ENCODE results near the gene DNAAF1.

The DNAAF1 gene

DNA sequence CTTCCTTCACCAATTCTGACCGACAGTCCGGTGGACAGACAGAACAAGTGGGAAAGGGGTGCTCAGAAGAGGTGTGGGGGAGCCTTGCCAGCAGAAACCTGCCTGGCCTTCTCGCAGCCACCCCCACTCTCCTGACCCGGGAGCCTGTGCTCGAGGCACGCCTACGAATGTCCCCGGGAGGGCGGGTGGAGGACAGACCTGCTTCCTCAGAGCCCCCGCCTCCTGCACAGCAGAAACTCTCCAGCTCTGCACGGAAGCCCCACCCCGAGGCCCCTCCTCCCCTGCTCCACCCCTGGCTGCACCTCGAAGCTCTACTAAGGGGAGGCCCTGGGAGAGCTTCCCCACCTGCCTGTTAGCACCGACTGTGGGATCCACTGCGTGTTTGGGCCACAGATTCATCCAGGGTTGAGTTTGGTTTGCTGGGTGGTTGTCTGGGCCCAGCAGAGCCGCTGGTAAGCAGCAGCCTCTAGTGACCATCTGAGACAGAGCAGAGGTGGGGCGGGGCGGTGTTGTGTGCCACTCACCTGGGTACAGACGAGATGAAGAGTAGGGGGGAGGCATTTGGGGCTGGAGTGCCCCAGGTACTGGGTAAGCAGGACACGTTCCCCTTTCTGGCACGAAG is 35.5 kb downstream of the DNAAF1 start:
- Histone ChIP-seq H4K20me1 (ENCODE audit: insufficient read depth, low read length) (no peaks in the 10 kb centered on the region), H3K27me3 (ENCODE audit: low read depth, low read length) (no peaks in the 10 kb centered on the region), H3K36me3 (replicated peaks; ENCODE audit: low read depth, low read length) (peaks cover 16% of the 10 kb centered on the region), H3K9me3 (ENCODE audit: insufficient read depth, low read length) (no peaks in the 10 kb centered on the region), H3K79me2 (ENCODE audit: low read length) (peaks cover 13% of the 10 kb centered on the region), H2AFZ (ENCODE audit: low read depth, low read length) (no peak overlapping the region), H3K4me3 (ENCODE audit: low read length) (no peak overlapping the region), H3K4me1 (ENCODE audit: low read length) (no peaks in the 10 kb centered on the region), H3K4me2 (ENCODE audit: low read length) (no peak overlapping the region), H3K9ac (ENCODE audit: low read length) (no peak overlapping the region), H3K27ac (ENCODE audit: low read length) (no peak overlapping the region)
- TF ChIP-seq, protein P1, sequence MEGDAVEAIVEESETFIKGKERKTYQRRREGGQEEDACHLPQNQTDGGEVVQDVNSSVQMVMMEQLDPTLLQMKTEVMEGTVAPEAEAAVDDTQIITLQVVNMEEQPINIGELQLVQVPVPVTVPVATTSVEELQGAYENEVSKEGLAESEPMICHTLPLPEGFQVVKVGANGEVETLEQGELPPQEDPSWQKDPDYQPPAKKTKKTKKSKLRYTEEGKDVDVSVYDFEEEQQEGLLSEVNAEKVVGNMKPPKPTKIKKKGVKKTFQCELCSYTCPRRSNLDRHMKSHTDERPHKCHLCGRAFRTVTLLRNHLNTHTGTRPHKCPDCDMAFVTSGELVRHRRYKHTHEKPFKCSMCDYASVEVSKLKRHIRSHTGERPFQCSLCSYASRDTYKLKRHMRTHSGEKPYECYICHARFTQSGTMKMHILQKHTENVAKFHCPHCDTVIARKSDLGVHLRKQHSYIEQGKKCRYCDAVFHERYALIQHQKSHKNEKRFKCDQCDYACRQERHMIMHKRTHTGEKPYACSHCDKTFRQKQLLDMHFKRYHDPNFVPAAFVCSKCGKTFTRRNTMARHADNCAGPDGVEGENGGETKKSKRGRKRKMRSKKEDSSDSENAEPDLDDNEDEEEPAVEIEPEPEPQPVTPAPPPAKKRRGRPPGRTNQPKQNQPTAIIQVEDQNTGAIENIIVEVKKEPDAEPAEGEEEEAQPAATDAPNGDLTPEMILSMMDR (IDR thresholded peaks at IDR 0.05; ENCODE audit: low read depth, low read length), result no peak
- TF ChIP-seq EZH2phosphoT487 (IDR thresholded peaks at IDR 0.05; ENCODE audit: low read depth), result no peak

DNA sequence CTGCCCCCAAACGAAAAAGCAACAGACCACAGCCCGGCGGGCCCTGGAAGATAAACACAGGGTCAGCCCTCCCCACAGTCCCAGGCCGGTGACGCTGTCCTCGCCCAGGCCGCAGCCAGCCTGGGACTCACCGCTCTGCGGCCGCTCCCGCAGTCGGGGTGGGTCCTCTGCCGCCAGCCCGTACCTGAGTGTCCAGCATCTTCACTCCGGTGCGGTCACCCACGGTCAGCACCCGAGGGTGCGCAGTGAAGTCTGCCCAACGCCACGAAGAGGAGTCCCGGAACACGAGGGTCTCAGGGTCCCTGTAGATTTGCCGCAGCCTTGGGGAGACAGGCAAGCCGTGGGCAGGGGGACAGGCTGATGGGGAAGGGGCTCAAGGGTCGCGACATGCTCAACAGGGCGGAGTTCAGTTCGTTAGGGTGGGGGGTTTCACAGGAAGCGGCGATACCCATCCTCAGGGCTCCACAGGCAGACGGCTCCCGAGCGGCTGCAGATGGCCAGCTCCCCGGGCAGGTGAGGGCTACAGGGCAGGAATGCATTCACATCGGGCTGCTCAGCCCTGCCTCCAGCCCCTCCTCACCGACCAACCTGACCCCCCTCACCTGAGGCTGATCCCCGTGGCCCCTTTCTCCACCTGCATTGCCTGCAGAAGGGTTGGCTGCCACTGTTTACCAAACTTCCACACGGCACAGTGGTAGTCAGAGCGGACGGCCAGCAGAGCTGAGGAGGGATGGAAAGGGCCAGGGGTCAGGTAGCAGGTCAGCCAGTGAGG is 36.2 kb downstream of the DNAAF1 start:
- H3K27me3 ChIP-seq (ENCODE audit: low read depth, low read length), result no peaks in the 10 kb centered on the region
- H3K9ac ChIP-seq (ENCODE audit: low read length), result no peak overlapping the region
- H3K4me1 ChIP-seq (ENCODE audit: low read length), result peaks cover 5% of the 10 kb centered on the region
- H3K4me2 ChIP-seq (ENCODE audit: low read length), result no peak overlapping the region
- TF ChIP-seq EZH2phosphoT487 (IDR thresholded peaks at IDR 0.05; ENCODE audit: low read depth), result no peak
- H3K27ac ChIP-seq (ENCODE audit: low read length), result no peak overlapping the region
- peaks cover 16% of the 10 kb centered on the region for H3K36me3 ChIP-seq (replicated peaks; ENCODE audit: low read depth, low read length)
- no peaks in the 10 kb centered on the region for H4K20me1 ChIP-seq (ENCODE audit: insufficient read depth, low read length)
- no peaks in the 10 kb centered on the region for H3K9me3 ChIP-seq (ENCODE audit: insufficient read depth, low read length)
- peaks cover 20% of the 10 kb centered on the region for H3K79me2 ChIP-seq (ENCODE audit: low read length)
- no peak overlapping the region for H3K4me3 ChIP-seq (ENCODE audit: low read length)
- H2AFZ ChIP-seq (ENCODE audit: low read depth, low read length), result no peak overlapping the region

DNA sequence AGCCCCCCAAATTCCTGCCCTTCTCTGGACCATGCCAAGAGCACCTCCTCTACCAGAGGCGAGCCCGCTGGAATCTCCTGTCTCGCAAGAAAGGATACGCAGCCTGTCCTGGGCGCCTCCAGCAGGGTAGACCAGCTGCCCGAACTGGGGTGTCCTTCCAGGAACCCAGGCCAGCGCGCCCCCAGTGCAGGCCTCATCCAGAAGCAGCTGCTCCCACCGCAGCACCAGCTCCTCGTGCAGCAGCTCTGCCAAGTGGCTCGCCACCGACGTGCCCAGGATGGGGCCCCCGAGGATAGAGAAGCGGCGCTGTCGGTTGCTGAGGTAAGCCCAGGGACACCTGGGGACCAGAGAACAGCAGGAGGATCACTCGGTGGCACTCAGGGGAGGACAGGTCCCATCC is 37.0 kb downstream of the DNAAF1 start:
- no peak for TF ChIP-seq EZH2phosphoT487 (IDR thresholded peaks at IDR 0.05; ENCODE audit: low read depth)
- TF ChIP-seq, protein P1 (IDR thresholded peaks at IDR 0.05; ENCODE audit: low read depth, low read length), result no peak
- Histone ChIP-seq H2AFZ (ENCODE audit: low read depth, low read length) (no peak overlapping the region), H3K27me3 (ENCODE audit: low read depth, low read length) (no peaks in the 10 kb centered on the region), H3K4me3 (ENCODE audit: low read length) (no peak overlapping the region), H4K20me1 (ENCODE audit: insufficient read depth, low read length) (no peaks in the 10 kb centered on the region), H3K79me2 (ENCODE audit: low read length) (peaks cover 24% of the 10 kb centered on the region), H3K9me3 (ENCODE audit: insufficient read depth, low read length) (no peaks in the 10 kb centered on the region), H3K36me3 (replicated peaks; ENCODE audit: low read depth, low read length) (peaks cover 16% of the 10 kb centered on the region), H3K4me2 (ENCODE audit: low read length) (no peak overlapping the region), H3K27ac (ENCODE audit: low read length) (no peak overlapping the region), H3K4me1 (ENCODE audit: low read length) (peaks cover 6% of the 10 kb centered on the region), H3K9ac (ENCODE audit: low read length) (no peak overlapping the region)

DNA sequence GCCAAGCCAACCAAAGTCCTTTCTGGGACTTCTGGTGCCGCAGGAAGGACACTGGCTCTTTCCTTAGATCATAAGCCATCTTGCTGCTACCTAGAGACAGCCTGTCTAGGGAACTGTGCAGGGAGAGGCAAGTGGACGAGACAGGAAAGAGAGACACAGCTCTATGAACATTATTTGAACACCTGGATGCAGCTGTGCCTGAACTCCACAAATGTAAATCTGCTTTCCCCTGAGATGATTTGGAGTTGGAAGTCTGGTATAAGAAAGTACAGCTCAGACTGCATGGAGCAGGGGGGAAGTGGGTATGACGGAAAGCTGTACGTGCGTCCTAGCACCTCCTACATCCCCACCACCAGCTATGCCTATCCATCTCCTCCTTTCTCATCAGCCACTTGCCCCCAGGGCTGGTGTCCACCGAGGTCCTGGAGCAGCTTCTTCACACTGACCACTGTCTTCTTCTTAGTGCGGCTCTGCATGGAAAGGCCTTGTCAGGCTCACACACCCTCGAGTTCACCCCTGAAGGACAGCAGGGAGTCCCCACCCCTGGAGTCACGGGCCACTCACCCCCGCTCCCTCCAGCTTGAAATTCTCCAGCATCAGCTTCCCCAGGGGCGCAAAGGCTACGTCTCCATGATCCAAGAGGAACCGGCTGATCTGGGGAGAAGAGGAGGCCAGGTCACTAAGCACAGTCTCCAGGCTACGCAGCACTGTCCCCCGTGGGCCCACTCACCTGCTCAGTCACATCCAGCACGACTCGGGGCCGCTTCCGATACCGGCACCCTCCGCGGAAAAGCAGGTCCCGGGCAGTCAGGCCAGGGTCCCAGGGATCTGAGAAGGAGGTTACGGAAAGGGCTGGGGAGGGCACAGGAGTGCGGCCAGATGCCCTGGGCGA is 37.8 kb downstream of the DNAAF1 start:
- Histone ChIP-seq H3K27me3 (ENCODE audit: low read depth, low read length) (no peaks in the 10 kb centered on the region), H4K20me1 (ENCODE audit: insufficient read depth, low read length) (no peaks in the 10 kb centered on the region), H3K9ac (ENCODE audit: low read length) (no peak overlapping the region), H2AFZ (ENCODE audit: low read depth, low read length) (no peak overlapping the region), H3K36me3 (replicated peaks; ENCODE audit: low read depth, low read length) (peaks cover 16% of the 10 kb centered on the region), H3K4me1 (ENCODE audit: low read length) (peaks cover 8% of the 10 kb centered on the region), H3K9me3 (ENCODE audit: insufficient read depth, low read length) (no peaks in the 10 kb centered on the region), H3K4me2 (ENCODE audit: low read length) (no peak overlapping the region), H3K27ac (ENCODE audit: low read length) (no peak overlapping the region), H3K79me2 (ENCODE audit: low read length) (peaks cover 24% of the 10 kb centered on the region), H3K4me3 (ENCODE audit: low read length) (no peak overlapping the region)
- TF ChIP-seq, protein P1 (IDR thresholded peaks at IDR 0.05; ENCODE audit: low read depth, low read length), result no peak
- TF ChIP-seq EZH2phosphoT487 (IDR thresholded peaks at IDR 0.05; ENCODE audit: low read depth), result no peak

Measured in OCI-LY3 (cell line).